ENCODE measurements around the gene CHMP3. TPM values are rescaled to one million over a fixed set of nuclear protein-coding genes. Genes with fewer than 3 reads are reported as not detected.
A peak's percentile ranks its signal among the peaks of the same experiment; 100 is the strongest.

CHMP3 gene
- total and polyA plus RNA-seq, 2 of the 13 experiments (the other 11 are each of a cell fraction or from before 2014, with no cell fraction given), result 64.1 to 114 TPM

GRCh38 chr2:86507600-86507999 lies 55.6 kb downstream of the CHMP3 start:
- FAIRE-seq (no peak), ATAC-seq (no peak), DNase-seq (ENCODE audit: low spot score) (no peak)
- Histone ChIP-seq H3K4me3 (replicated peaks in 1 of 3; ENCODE audit: insufficient read depth in 1 of 3, low read depth in 2 of 3, low read length in 3 of 3) (no peak overlapping the region), H3K4me2 (ENCODE audit: low read depth, low read length) (no peak overlapping the region), H2AFZ (ENCODE audit: low read length) (no peak overlapping the region), H3K79me2 (ENCODE audit: insufficient read depth, low read length) (no peaks in the 10 kb centered on the region), H3K36me3 (replicated peaks in 1 of 2; ENCODE audit: control insufficient read depth in 1 of 2, insufficient read depth in 2 of 2, low read length in 2 of 2) (peaks cover 20 to 53% of the 10 kb centered on the region in 2 experiments), H3K27ac (ENCODE audit: extremely low read length, insufficient read depth, low read length) (no peak overlapping the region), H3K9me3 (ENCODE audit: low read length) (no peaks in the 10 kb centered on the region), H3K4me1 (ENCODE audit: insufficient read depth, low read length) (no peaks in the 10 kb centered on the region), H3K9ac (ENCODE audit: insufficient read depth, low read depth, low read length) (no peak overlapping the region), H4K20me1 (ENCODE audit: insufficient read depth, low read length) (no peaks in the 10 kb centered on the region), H3K27me3 (ENCODE audit: control insufficient read depth in 1 of 2, insufficient read depth in 2 of 2, low read length in 2 of 2) (no peaks in the 10 kb centered on the region)
- in situ Hi-C loops (cut with HindIII; ENCODE audit: extremely low pct_ligation_motif_present, low pct_unique_long_range_greater_than_20kb), result no loop called here
- ChIA-PET CTCF (ENCODE audit: low intra/inter-chr PET ratio, low total read pairs) (no interaction called here), POLR2A (no interaction called here)
- BruUV-seq (replicated peaks), result no TSS peak
- no peak for TF ChIP-seq ZNF329 (CRISPR knock-in tag; IDR thresholded peaks at IDR 0.05; ENCODE audit: low read depth)
- intact Hi-C loops (cut with micrococcal nuclease; ENCODE audit: unreplicated experiment), result no loop called here
- 98% methylated on average over 7 of the region's 7 CpGs for WGBS (ENCODE audit: low lambda C conversion rate)

- CTCF ChIA-PET (ENCODE audit: low intra/inter-chr PET ratio, low total read pairs), result no interaction called here
- DNase-seq (ENCODE audit: low spot score) (no peak), FAIRE-seq (no peak), ATAC-seq (peak; percentile 37; the same call in 2 of the 3 replicates)
- H3K27me3 ChIP-seq (ENCODE audit: control insufficient read depth in 1 of 2, insufficient read depth in 2 of 2, low read length in 2 of 2), result no peaks in the 10 kb centered on the region
- H3K9me3 ChIP-seq (ENCODE audit: low read length), result peaks cover 23% of the 10 kb centered on the region
- no peaks in the 10 kb centered on the region for H3K4me1 ChIP-seq (ENCODE audit: insufficient read depth, low read length)
- no peak overlapping the region for H3K4me3 ChIP-seq (replicated peaks in 1 of 3; ENCODE audit: insufficient read depth in 1 of 3, low read depth in 2 of 3, low read length in 3 of 3)
- H3K79me2 ChIP-seq (ENCODE audit: insufficient read depth, low read length), result no peaks in the 10 kb centered on the region
- no peak overlapping the region for H2AFZ ChIP-seq (ENCODE audit: low read length)
- H4K20me1 ChIP-seq (ENCODE audit: insufficient read depth, low read length), result no peaks in the 10 kb centered on the region
- in situ Hi-C loops (cut with HindIII; ENCODE audit: extremely low pct_ligation_motif_present, low pct_unique_long_range_greater_than_20kb) (no loop called here), intact Hi-C loops (cut with micrococcal nuclease; ENCODE audit: unreplicated experiment) (no loop called here)
- no TSS peak for BruUV-seq (replicated peaks)
- no peak overlapping the region for H3K27ac ChIP-seq (ENCODE audit: extremely low read length, insufficient read depth, low read length)
- POLR2A ChIA-PET, result no interaction called here
- 100% methylated on average over 2 of the region's 2 CpGs for WGBS (ENCODE audit: low lambda C conversion rate)
- peaks cover 12 to 51% of the 10 kb centered on the region in 2 experiments for H3K36me3 ChIP-seq (replicated peaks in 1 of 2; ENCODE audit: control insufficient read depth in 1 of 2, insufficient read depth in 2 of 2, low read length in 2 of 2)
- H3K4me2 ChIP-seq (ENCODE audit: low read depth, low read length), result no peak overlapping the region
- no peak overlapping the region for H3K9ac ChIP-seq (ENCODE audit: insufficient read depth, low read depth, low read length)
- TF ChIP-seq ZMYM2 (CRISPR knock-in tag; IDR thresholded peaks at IDR 0.05) (0 out of 2 replicates have a peak, but pooled peaks have one; percentile 39), SETDB1 (CRISPR knock-in tag; IDR thresholded peaks at IDR 0.05; ENCODE audit: borderline replicate concordance) (peak; percentile 57; the same call in 1 of the 2 replicates), DMTF1 (CRISPR knock-in tag; IDR thresholded peaks at IDR 0.05) (no peak), WIZ (CRISPR knock-in tag; IDR thresholded peaks at IDR 0.05) (no peak), ZNF280B (CRISPR knock-in tag; IDR thresholded peaks at IDR 0.05; ENCODE audit: borderline replicate concordance) (peak; percentile 95), TOPORS (CRISPR knock-in tag; IDR thresholded peaks at IDR 0.05) (peak; percentile 50; the same call in 1 of the 2 replicates), ZNF556 (CRISPR knock-in tag; IDR thresholded peaks at IDR 0.05; ENCODE audit: borderline replicate concordance) (0 out of 2 replicates have a peak, but pooled peaks have one; percentile 55), ZNF280D (CRISPR knock-in tag; IDR thresholded peaks at IDR 0.05) (0 out of 2 replicates have a peak, but pooled peaks have one; percentile 59)
Observed at GRCh38 chr2:86500325-86501083, 62.7 kb downstream of the CHMP3 start.

Measured in HepG2 (cell line).